Measurements from ENCODE around the gene FUT2. TPM values are rescaled to one million over a fixed set of nuclear protein-coding genes. Genes with fewer than 3 reads are reported as not detected.
A peak's percentile ranks its signal among the peaks of the same experiment; 100 is the strongest.

Gene FUT2
- total and polyA plus RNA-seq, 12 donors: 0.03 to 0.24 TPM; not detected in 10

- DNase-seq: peak in 1 of 7 donors; percentile 53
- no peaks in the 10 kb centered on the region for H3K36me3 ChIP-seq (replicated peaks in 1 of 2)
- intact Hi-C loops (cut with DNase I): loop anchor here in 1 of 2 donors (10.0 kb wide), 1 partner anchor 65 kb away; the partner anchor contains the start of gene NTN5
- 10 to 31% (median 15%) methylated on average over 25 to 51 of the region's 51 CpGs for WGBS, 4 donors
- no peak for TF ChIP-seq POLR2A (IDR thresholded peaks at IDR 0.05)
- TF ChIP-seq CTCF (IDR thresholded peaks at IDR 0.05): no peak
- H3K4me1 ChIP-seq (replicated peaks in 1 of 2): peaks cover 24 to 25% of the 10 kb centered on the region in 2 donors
- H3K9me3 ChIP-seq (replicated peaks in 1 of 3): no peaks in the 10 kb centered on the region
- peak overlapping the region in 4 of 5 donors; percentile 45 to 93 (median 80) for H3K27ac ChIP-seq
- peak overlapping the region in 2 of 4 donors; percentile 13 to 50 for H3K4me3 ChIP-seq
- no peaks in the 10 kb centered on the region for H3K27me3 ChIP-seq
Observed at GRCh38 chr19:48739404-48740163, 43.8 kb downstream of the FUT2 start.

GRCh38 chr19:48740164-48740972, 44.6 kb downstream of the FUT2 start, which contains the start of gene RASIP1:
Gene RASIP1, minus strand, starts transcription at chr19:48740610. Its CDS starts 328 bp downstream, at chr19:48740282.
- Histone ChIP-seq H3K27me3 (no peaks in the 10 kb centered on the region), H3K4me1 (replicated peaks in 1 of 2) (peaks cover 24 to 25% of the 10 kb centered on the region in 2 donors), H3K36me3 (replicated peaks in 1 of 2) (no peaks in the 10 kb centered on the region), H3K9me3 (replicated peaks in 1 of 3) (no peaks in the 10 kb centered on the region), H3K27ac (peak within 1 kb of the TSS; percentile 22 to 93 (median 74)), H3K4me3 (peak within 1 kb of the TSS in 2 of 4 donors; percentile 13 to 50)
- TF ChIP-seq CTCF (IDR thresholded peaks at IDR 0.05) (no peak), POLR2A (IDR thresholded peaks at IDR 0.05) (peak; percentile 13 to 42)
- intact Hi-C loops (cut with DNase I): no loop called here
- DNase-seq: peak in 6 of 7 donors; percentile 58 to 80 (median 75)
- 37 to 53% (median 44%) methylated on average over 16 to 27 of the region's 27 CpGs for WGBS, 4 donors

- peak overlapping the region; percentile 22 to 93 (median 74) for H3K27ac ChIP-seq
- intact Hi-C loops (cut with DNase I): no loop called here
- H3K36me3 ChIP-seq (replicated peaks in 1 of 2): no peaks in the 10 kb centered on the region
- peaks cover 24 to 25% of the 10 kb centered on the region in 2 donors for H3K4me1 ChIP-seq (replicated peaks in 1 of 2)
- WGBS, 4 donors: 25 to 39% (median 31%) methylated on average over 26 to 35 of the region's 35 CpGs
- TF ChIP-seq CTCF (IDR thresholded peaks at IDR 0.05): no peak
- peak in 1 of 2 donors; percentile 74 for TF ChIP-seq POLR2A (IDR thresholded peaks at IDR 0.05)
- DNase-seq: peak; percentile 76 to 85 (median 83)
- no peaks in the 10 kb centered on the region for H3K9me3 ChIP-seq (replicated peaks in 1 of 3)
- no peaks in the 10 kb centered on the region for H3K27me3 ChIP-seq
- peak overlapping the region in 1 of 4 donors; percentile 50 for H3K4me3 ChIP-seq
Observed at GRCh38 chr19:48741129-48741999, 45.6 kb downstream of the FUT2 start.
